Small intestine (tissue), 7 donors: Measurements from ENCODE around the gene EIF4ENIF1. TPM values are rescaled to one million over a fixed set of nuclear protein-coding genes. Genes with fewer than 3 reads are reported as not detected.
A peak's percentile ranks its signal among the peaks of the same experiment; 100 is the strongest.
"Not testable (repeated sequence)": the region's sequence is repeated elsewhere in the genome, so short reads cannot be mapped to it uniquely, and the experiment has no call there.

Source experiments
- DNase-seq, 2 donors: peaks; one replicate each; pipeline versions ENCODE4 v3.0.0 to v3.0.0-alpha.2; 2013
- FAIRE-seq: peaks from 2 replicates; lab custom pipeline; 2012; peaks lifted over from hg19 to GRCh38; lab: Jason Lieb, UNC
- H3K27ac ChIP-seq, 3 donors: one replicate each; pipeline ENCODE4 v1.5.1; 2013; ENCODE audit warnings: low read length in 2 of 3, mild to moderate bottlenecking in 2 of 3, control low read depth in 1 of 3, inconsistent platforms in 1 of 3, low read depth in 1 of 3, moderate library complexity in 1 of 3
- H3K27me3 ChIP-seq, 3 donors: one replicate each; pipeline ENCODE4 v1.6.1; 2013; ENCODE audit warnings: low read length in 3 of 3, inconsistent platforms in 1 of 3; ENCODE audit not compliant: control insufficient read depth in 3 of 3, insufficient read depth in 3 of 3
- H3K36me3 ChIP-seq, 3 donors: one replicate each; pipeline ENCODE4 v1.6.1; 2013; ENCODE audit warnings: low read length in 3 of 3, inconsistent platforms in 1 of 3, low read depth in 1 of 3, mild to moderate bottlenecking in 1 of 3, moderate library complexity in 1 of 3; ENCODE audit not compliant: control insufficient read depth in 3 of 3, insufficient read depth in 2 of 3
- H3K4me1 ChIP-seq, 3 donors: one replicate each; pipeline ENCODE4 v1.6.1; 2013; ENCODE audit warnings: low read length in 2 of 3, inconsistent platforms in 1 of 3, low read depth in 1 of 3, mild to moderate bottlenecking in 1 of 3, moderate library complexity in 1 of 3; ENCODE audit not compliant: control insufficient read depth in 3 of 3, insufficient read depth in 2 of 3
- H3K4me3 ChIP-seq, 3 donors: one replicate each; pipeline ENCODE4 v1.5.1; 2013; ENCODE audit warnings: low read length in 3 of 3, control low read depth in 1 of 3, inconsistent platforms in 1 of 3, low read depth in 1 of 3, mild to moderate bottlenecking in 1 of 3, moderate library complexity in 1 of 3
- H3K9me3 ChIP-seq, 2 donors: one replicate each; pipeline ENCODE4 v1.6.1; 2013; ENCODE audit warnings: low read depth in 1 of 2, low read length in 1 of 2; ENCODE audit not compliant: control insufficient read depth in 2 of 2, insufficient read depth in 1 of 2
- WGBS, 3 donors: extraction: QIAGEN DNeasy Blood & Tissue Kit; methylation state at CpG; one replicate each; pipeline ENCODE4 v1.1.7; 2013; 5-methylcytosine and 5-hydroxymethylcytosine counted together
- polyA plus RNA-seq, 4 donors: library from polyadenylated mRNA; stranded (reverse) in 3 of 4; unstranded in 1 of 4; fragments of 200-250 nt in 3 of 4; fragments of 120-200 nt in 1 of 4; gene quantifications; one replicate each; pipeline versions ENCODE4 v1.2.1 to v1.2.3, GENCODE V29; 2013
- donor health status: healthy with polysubstance abuse.
- donor health status: control.
- donor health status: control.
- donor health status: Bipolar disorder and iron deficiency.
- donor health status: healthy.

The EIF4ENIF1 gene
- polyA plus RNA-seq, 4 donors, result 8.1 to 24.9 (median 9.1) TPM

GRCh38 chr22:31497148-31497938, 7.7 kb upstream of the EIF4ENIF1 start:
- Histone ChIP-seq H3K27me3 (no peaks in the 10 kb centered on the region), H3K4me3 (peak overlapping the region; percentile 84 to 97 (median 94)), H3K4me1 (peaks cover 0 to 5% (median 3%) of the 10 kb centered on the region in 3 donors), H3K9me3 (no peaks in the 10 kb centered on the region), H3K27ac (peak overlapping the region in 2 of 3 donors; percentile 76 to 80), H3K36me3 (peaks cover 0 to 2% (median 0%) of the 10 kb centered on the region in 3 donors)
- FAIRE-seq (no peak), DNase-seq (no peak)
- WGBS, 3 donors, result 52 to 61% (median 59%) methylated on average over 10 of the region's 10 CpGs

- DNase-seq (no peak), FAIRE-seq (no peak)
- H3K36me3 ChIP-seq, result peaks cover 0 to 2% (median 1%) of the 10 kb centered on the region in 3 donors
- H3K9me3 ChIP-seq, result no peaks in the 10 kb centered on the region
- H3K27ac ChIP-seq, result peak overlapping the region; percentile 76 to 92 (median 80)
- peak overlapping the region; percentile 84 to 97 (median 94) for H3K4me3 ChIP-seq
- WGBS, 3 donors, result 1% methylated on average over 26 to 30 of the region's 30 CpGs
- H3K4me1 ChIP-seq, result peaks cover 0 to 5% (median 3%) of the 10 kb centered on the region in 3 donors
- H3K27me3 ChIP-seq, result no peaks in the 10 kb centered on the region
These were observed 7.1 kb upstream of the EIF4ENIF1 start for GRCh38 chr22:31496735-31497146.

- peak within 1 kb of the TSS; percentile 76 to 92 (median 80) for H3K27ac ChIP-seq
- DNase-seq, result peak; percentile 87 to 96
- FAIRE-seq, result no peak
- H3K4me3 ChIP-seq, result peak within 1 kb of the TSS; percentile 84 to 97 (median 94)
- peaks cover 0 to 5% (median 0%) of the 10 kb centered on the region in 3 donors for H3K36me3 ChIP-seq
- H3K27me3 ChIP-seq, result no peaks in the 10 kb centered on the region
- no peaks in the 10 kb centered on the region for H3K9me3 ChIP-seq
- 0% methylated on average over 60 to 70 of the region's 70 CpGs for WGBS, 3 donors
- H3K4me1 ChIP-seq, result peaks cover 0 to 6% (median 5%) of the 10 kb centered on the region in 3 donors
These were observed 6.5 kb upstream of the EIF4ENIF1 start, which contains the start of gene SFI1 for GRCh38 chr22:31496007-31496734. TSS of gene SFI1 (plus strand) at chr22:31496536. CDS start at chr22:31508285, 11,749 bp downstream.

GRCh38 chr22:31495343-31495742, 5.7 kb upstream of the EIF4ENIF1 start:
- 14 to 51% (median 40%) methylated on average over 15 of the region's 15 CpGs for WGBS, 3 donors
- Histone ChIP-seq H3K27ac (peak overlapping the region in 2 of 3 donors; percentile 76 to 92), H3K9me3 (no peaks in the 10 kb centered on the region), H3K36me3 (peaks cover 0 to 5% (median 0%) of the 10 kb centered on the region in 3 donors), H3K4me1 (peaks cover 0 to 13% (median 7%) of the 10 kb centered on the region in 3 donors), H3K27me3 (no peaks in the 10 kb centered on the region), H3K4me3 (peak overlapping the region in 2 of 3 donors; percentile 94 to 97)
- DNase-seq, result no peak
- no peak for FAIRE-seq

- H3K4me3 ChIP-seq, DNase-seq, FAIRE-seq, H3K27me3 ChIP-seq, H3K36me3 ChIP-seq, H3K9me3 ChIP-seq: not testable (repeated sequence)
- H3K27ac ChIP-seq, result peak overlapping the region in 1 of 3 donors; percentile 42
- 91 to 96% (median 95%) methylated on average over 5 of the region's 5 CpGs for WGBS, 3 donors
- peaks cover 2 to 13% (median 7%) of the 10 kb centered on the region in 3 donors for H3K4me1 ChIP-seq
These were observed 3.7 kb upstream of the EIF4ENIF1 start for GRCh38 chr22:31493355-31493754.

- Histone ChIP-seq H3K4me3 (no peak overlapping the region), H3K27ac (no peak overlapping the region), H3K4me1 (peaks cover 2 to 20% (median 4%) of the 10 kb centered on the region in 3 donors), H3K9me3 (no peaks in the 10 kb centered on the region), H3K27me3 (no peaks in the 10 kb centered on the region), H3K36me3 (peaks cover 0 to 10% (median 0%) of the 10 kb centered on the region in 3 donors)
- FAIRE-seq (no peak), DNase-seq (no peak)
- 88 to 96% (median 90%) methylated on average over 3 of the region's 3 CpGs for WGBS, 3 donors
These were observed 2.5 kb upstream of the EIF4ENIF1 start for GRCh38 chr22:31492151-31492550.

- peak overlapping the region in 1 of 3 donors; percentile 96 for H3K27ac ChIP-seq
- peaks cover 2 to 20% (median 4%) of the 10 kb centered on the region in 3 donors for H3K4me1 ChIP-seq
- peak overlapping the region in 1 of 3 donors; percentile 85 for H3K4me3 ChIP-seq
- H3K9me3 ChIP-seq, result no peaks in the 10 kb centered on the region
- H3K36me3 ChIP-seq, result peaks cover 0 to 15% (median 0%) of the 10 kb centered on the region in 3 donors
- no peak for DNase-seq
- WGBS, 3 donors, result 82 to 85% (median 84%) methylated on average over 8 of the region's 8 CpGs
- FAIRE-seq, result no peak
- no peaks in the 10 kb centered on the region for H3K27me3 ChIP-seq
These were observed 1.7 kb upstream of the EIF4ENIF1 start for GRCh38 chr22:31491218-31491962.
